GM12892 (cell line): ENCODE results near the gene HEBP1.

ENCODE experiments used
- POLR2A ChIP-seq: IDR thresholded peaks from 2 replicates; pipeline ENCODE4 v1.6.1; 2011; ENCODE audit warnings: low read depth, low read length, control low read depth
- POLR2AphosphoS5 ChIP-seq: IDR thresholded peaks from 2 replicates; pipeline ENCODE4 v1.6.1; 2011; ENCODE audit warnings: low read depth, low read length, control low read depth

- TF ChIP-seq POLR2A (no peak), POLR2AphosphoS5 (no peak)
These were observed 2.9 kb downstream of the HEBP1 start for GRCh38 chr12:12997156-12997555.
